Neural progenitor cell (in vitro differentiated cells): ENCODE results near the gene ANKMY1. TPM values are rescaled to one million over a fixed set of nuclear protein-coding genes. Genes with fewer than 3 reads are reported as not detected.

Experiments used
- DNase-seq: peaks from one replicate; pipeline ENCODE4 v3.0.0-alpha.2; 2016; ENCODE audit warnings: low spot score
- H2AFZ ChIP-seq: fragments of 200-600 bp; sonication (generic); replicated peaks from 2 replicates; pipeline ENCODE4 v1.6.1; 2016; ENCODE audit warnings: antibody characterized with exemption
- H3F3A ChIP-seq: fragments of 200-600 bp; sonication (generic); 2 replicates; pipeline ENCODE4 v1.6.1; 2016; ENCODE audit warnings: antibody characterized with exemption, low read depth
- H3K27ac ChIP-seq: fragments of 200-600 bp; sonication (generic); 2 replicates; pipeline ENCODE4 v1.5.1; 2016; ENCODE audit warnings: mild to moderate bottlenecking
- H3K27me3 ChIP-seq: fragments of 200-600 bp; sonication (generic); 2 replicates; pipeline ENCODE4 v1.6.1; 2016; ENCODE audit warnings: mild to moderate bottlenecking, moderate library complexity
- H3K36me3 ChIP-seq: fragments of 200-600 bp; sonication (generic); 2 replicates; pipeline ENCODE4 v1.5.1; 2016
- H3K4me1 ChIP-seq: fragments of 200-600 bp; sonication (generic); 2 replicates; pipeline ENCODE4 v1.6.1; 2016; ENCODE audit warnings: mixed run types
- H3K4me2 ChIP-seq: fragments of 200-600 bp; sonication (generic); 2 replicates; pipeline ENCODE4 v1.6.1; 2016
- H3K4me3 ChIP-seq: fragments of 200-600 bp; sonication (generic); 2 replicates; pipeline ENCODE4 v1.5.1; 2016
- H3K79me2 ChIP-seq: fragments of 200-600 bp; sonication (generic); 2 replicates; pipeline ENCODE4 v1.6.1; 2016; ENCODE audit warnings: low read depth
- H3K9ac ChIP-seq: fragments of 200-600 bp; sonication (generic); 2 replicates; pipeline ENCODE4 v1.6.1; 2016
- H3K9me3 ChIP-seq: fragments of 200-600 bp; sonication (generic); 2 replicates; pipeline ENCODE4 v1.5.1; 2016; ENCODE audit warnings: low read depth
- H4K20me1 ChIP-seq: fragments of 200-600 bp; sonication (generic); 2 replicates; pipeline ENCODE4 v1.6.1; 2016; ENCODE audit warnings: low read depth
- H3K27ac Mint-ChIP-seq: 3 replicates; pipeline ENCODE4 v1.8.0; 2021; ENCODE audit warnings: mixed read lengths
- H3K27me3 Mint-ChIP-seq: 2 replicates; pipeline ENCODE4 v1.8.0; 2022; ENCODE audit warnings: low read depth, mild to moderate bottlenecking, inconsistent platforms, moderate library complexity, mixed read lengths; ENCODE audit not compliant: insufficient read depth
- H3K36me3 Mint-ChIP-seq: 3 replicates; pipeline ENCODE4 v1.8.0; 2021; ENCODE audit warnings: mixed read lengths
- H3K4me1 Mint-ChIP-seq: 3 replicates; pipeline ENCODE4 v1.8.0; 2021; ENCODE audit warnings: mixed read lengths
- H3K4me3 Mint-ChIP-seq: 3 replicates; pipeline ENCODE4 v1.8.0; 2021; ENCODE audit warnings: mild to moderate bottlenecking, moderate library complexity, mixed read lengths
- H3K9me3 Mint-ChIP-seq: 3 replicates; pipeline ENCODE4 v1.8.0; 2020; ENCODE audit warnings: mixed read lengths
- CTCF ChIP-seq: fragments of 200-600 bp; sonication (generic); IDR thresholded peaks from 2 replicates; pipeline ENCODE4 v1.5.1; 2017; ENCODE audit warnings: antibody characterized with exemption, mild to moderate bottlenecking
- EZH2 ChIP-seq: fragments of 200-600 bp; sonication (generic); IDR thresholded peaks from 2 replicates; pipeline ENCODE4 v1.6.1; 2017; ENCODE audit warnings: antibody characterized with exemption, mild to moderate bottlenecking, moderate library complexity
- EZH2phosphoT487 ChIP-seq: fragments of 200-600 bp; sonication (generic); IDR thresholded peaks from 2 replicates; pipeline ENCODE4 v1.6.1; 2017; ENCODE audit warnings: antibody characterized with exemption
- total RNA-seq: library from RNA; depleted of rRNA; stranded (reverse); fragments of >200 nt; gene quantifications from 2 replicates; pipeline ENCODE4 v1.2.3, GENCODE V29; 2015; ENCODE audit warnings: low replicate concordance

The ANKMY1 gene
- total RNA-seq, 1 donor from 2014 or later: 4.2 TPM

DNA sequence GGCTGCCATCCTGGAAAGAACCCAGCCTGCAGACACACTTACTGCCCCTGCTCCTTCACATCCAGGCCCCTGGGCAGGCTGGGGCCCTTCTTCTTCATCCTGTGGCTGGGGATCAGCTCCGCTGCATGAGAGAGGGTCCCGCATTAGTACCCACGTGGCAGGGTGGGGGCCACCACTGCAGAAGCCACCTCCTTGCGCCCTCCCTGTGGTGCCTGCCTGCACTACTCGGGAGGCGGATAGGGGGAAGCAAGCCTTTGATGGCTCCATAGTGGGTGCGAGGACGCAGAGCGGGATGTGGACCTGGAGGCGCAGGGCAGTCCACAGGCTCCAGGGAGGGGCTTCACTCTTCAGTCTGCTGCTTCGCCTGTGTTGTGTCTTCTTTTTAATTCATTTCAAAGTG is 75.6 kb downstream of the ANKMY1 start:
- Mint-ChIP-seq H3K27ac (no peak overlapping the region), H3K9me3 (peaks cover 3% of the 10 kb centered on the region), H3K4me3 (no peak overlapping the region), H3K27me3 (no peaks in the 10 kb centered on the region), H3K36me3 (no peaks in the 10 kb centered on the region), H3K4me1 (peaks cover 5% of the 10 kb centered on the region)
- no peaks in the 10 kb centered on the region for H4K20me1 ChIP-seq
- no peak for DNase-seq
- H3K27ac ChIP-seq: no peak overlapping the region
- H3K79me2 ChIP-seq: no peaks in the 10 kb centered on the region
- H2AFZ ChIP-seq: no peak overlapping the region
- H3K4me2 ChIP-seq: no peak overlapping the region
- H3K4me1 ChIP-seq: no peaks in the 10 kb centered on the region
- no peaks in the 10 kb centered on the region for H3K27me3 ChIP-seq
- TF ChIP-seq CTCF: no peak
- H3K36me3 ChIP-seq: no peaks in the 10 kb centered on the region
- H3K4me3 ChIP-seq: no peak overlapping the region
- H3F3A ChIP-seq: no peaks in the 10 kb centered on the region
- no peaks in the 10 kb centered on the region for H3K9me3 ChIP-seq
- H3K9ac ChIP-seq: no peak overlapping the region

- Histone ChIP-seq H3K9me3 (no peaks in the 10 kb centered on the region), H3K27me3 (no peaks in the 10 kb centered on the region), H3K4me2 (no peak overlapping the region), H3K36me3 (no peaks in the 10 kb centered on the region), H3F3A (no peaks in the 10 kb centered on the region), H3K4me3 (no peak overlapping the region), H3K4me1 (no peaks in the 10 kb centered on the region), H3K9ac (no peak overlapping the region), H3K27ac (no peak overlapping the region), H2AFZ (no peak overlapping the region), H4K20me1 (no peaks in the 10 kb centered on the region), H3K79me2 (no peaks in the 10 kb centered on the region)
- Mint-ChIP-seq H3K4me1 (peaks cover 5% of the 10 kb centered on the region), H3K36me3 (no peaks in the 10 kb centered on the region), H3K27me3 (no peaks in the 10 kb centered on the region), H3K27ac (no peak overlapping the region), H3K4me3 (no peak overlapping the region), H3K9me3 (peaks cover 3% of the 10 kb centered on the region)
- no peak for DNase-seq
- TF ChIP-seq EZH2phosphoT487 (no peak), EZH2 (no peak), CTCF (no peak)
These were observed 76.1 kb downstream of the ANKMY1 start for GRCh38 chr2:240481720-240482119.

- Histone ChIP-seq H3K27ac (no peak overlapping the region), H3K9me3 (no peaks in the 10 kb centered on the region), H3K4me3 (no peak overlapping the region), H4K20me1 (no peaks in the 10 kb centered on the region), H3K27me3 (no peaks in the 10 kb centered on the region), H3K4me1 (no peaks in the 10 kb centered on the region), H3K36me3 (no peaks in the 10 kb centered on the region), H3F3A (no peaks in the 10 kb centered on the region), H3K79me2 (no peaks in the 10 kb centered on the region), H3K9ac (no peak overlapping the region), H2AFZ (no peak overlapping the region), H3K4me2 (no peak overlapping the region)
- H3K4me3 Mint-ChIP-seq: no peak overlapping the region
- peaks cover 5% of the 10 kb centered on the region for H3K4me1 Mint-ChIP-seq
- no peak for DNase-seq
- no peaks in the 10 kb centered on the region for H3K27me3 Mint-ChIP-seq
- H3K36me3 Mint-ChIP-seq: no peaks in the 10 kb centered on the region
- TF ChIP-seq EZH2: no peak
- TF ChIP-seq EZH2phosphoT487: no peak
- TF ChIP-seq CTCF: no peak
- no peak overlapping the region for H3K27ac Mint-ChIP-seq
- peaks cover 3% of the 10 kb centered on the region for H3K9me3 Mint-ChIP-seq
These were observed 76.8 kb downstream of the ANKMY1 start for GRCh38 chr2:240480834-240481623.
